GM12878 (cell line): ENCODE measurements around the gene SLC31A1.

Experiments used
- BMI1 ChIP-seq: fragments of 450-650 bp; IDR thresholded peaks from 2 replicates; pipeline ENCODE4 v1.6.1; 2016; ENCODE audit warnings: mild to moderate bottlenecking, moderate library complexity, borderline replicate concordance
- EP300 ChIP-seq, 2 experiments: fragments of 150-350 bp in 1 of 2; IDR thresholded peaks; 2 replicates each; pipeline ENCODE4 v1.6.1; 2011 to 2012; ENCODE audit warnings: low read depth in 2 of 2, low read length in 2 of 2, borderline replicate concordance in 1 of 2, improper control_type of control experiment in 1 of 2, inconsistent platforms in 1 of 2; ENCODE audit not compliant: control insufficient read depth in 1 of 2
- FOS ChIP-seq: IDR thresholded peaks from 3 replicates; pipeline ENCODE4 v1.6.1; 2011; ENCODE audit warnings: borderline replicate concordance; ENCODE audit not compliant: insufficient read length; ENCODE audit errors: extremely low read depth
- POLR2A ChIP-seq: IDR thresholded peaks from 2 replicates; pipeline ENCODE4 v1.6.1; 2011; ENCODE audit warnings: low read depth, mild to moderate bottlenecking, low read length
- RFX5 ChIP-seq: IDR thresholded peaks from 2 replicates; pipeline ENCODE4 v1.6.1; 2011; ENCODE audit warnings: low read depth, low read length, improper control_type of control experiment
- SP1 ChIP-seq: IDR thresholded peaks from one replicate; pipeline ENCODE4 v1.6.1; 2011; ENCODE audit warnings: low read depth, low read length
- TAF1 ChIP-seq: IDR thresholded peaks from 2 replicates; pipeline ENCODE4 v1.6.1; 2011; ENCODE audit warnings: mild to moderate bottlenecking, low read depth, low read length, borderline replicate concordance
- TF ChIP-seq, protein P1 (sequence below), 3 experiments: IDR thresholded peaks in 2 of 3; conservative IDR thresholded peaks in 1 of 3; 2 replicates each; pipeline ENCODE4 v1.5.1; 2011; ENCODE audit warnings: low read depth in 3 of 3, low read length in 3 of 3, mild to moderate bottlenecking in 3 of 3, control low read depth in 2 of 3, moderate library complexity in 2 of 3, inconsistent platforms in 1 of 3, mixed read lengths in 1 of 3; ENCODE audit not compliant: control insufficient read depth in 2 of 3, insufficient read depth in 1 of 3; ENCODE audit errors: extremely low read depth in 1 of 3
- TF ChIP-seq, protein P2 (sequence below): IDR thresholded peaks from 2 replicates; pipeline ENCODE4 v1.6.1; 2011; ENCODE audit warnings: low read depth, mild to moderate bottlenecking, low read length, moderate library complexity, borderline replicate concordance; ENCODE audit errors: extremely low read depth

DNA sequence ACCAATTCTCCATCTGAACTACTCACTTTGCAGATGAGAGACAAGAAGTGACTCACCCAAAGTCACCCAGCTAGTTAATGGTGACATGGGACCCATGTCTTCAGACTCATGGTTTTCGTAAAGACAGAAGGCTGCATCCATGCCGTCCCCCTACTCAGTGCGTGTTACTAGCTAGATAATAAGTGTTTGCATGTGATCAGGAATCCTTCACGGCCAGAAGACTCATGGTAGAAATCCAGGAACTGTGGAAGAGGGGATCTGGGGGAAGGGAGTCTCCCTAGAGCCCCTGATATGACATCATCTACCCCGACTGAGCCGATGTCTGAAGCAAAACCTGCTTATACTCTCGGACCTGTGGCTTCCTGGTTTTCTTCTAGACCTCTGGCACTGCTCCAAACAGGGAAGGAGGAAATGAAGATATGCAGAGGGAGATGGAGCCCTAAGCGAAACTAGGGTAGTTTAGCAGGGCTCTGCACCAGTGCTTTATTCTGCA lies 78.5 kb downstream of the SLC31A1 start:
- TF ChIP-seq POLR2A (no peak), FOS (no peak), TAF1 (no peak), SP1 (no peak), RFX5 (no peak), EP300 (IDR thresholded peaks at IDR 0.05; ENCODE audit: borderline replicate concordance in 1 of 2, control insufficient read depth in 1 of 2, low read depth in 2 of 2, low read length in 2 of 2) (no peak), BMI1 (no peak)
- TF ChIP-seq, protein P1, sequence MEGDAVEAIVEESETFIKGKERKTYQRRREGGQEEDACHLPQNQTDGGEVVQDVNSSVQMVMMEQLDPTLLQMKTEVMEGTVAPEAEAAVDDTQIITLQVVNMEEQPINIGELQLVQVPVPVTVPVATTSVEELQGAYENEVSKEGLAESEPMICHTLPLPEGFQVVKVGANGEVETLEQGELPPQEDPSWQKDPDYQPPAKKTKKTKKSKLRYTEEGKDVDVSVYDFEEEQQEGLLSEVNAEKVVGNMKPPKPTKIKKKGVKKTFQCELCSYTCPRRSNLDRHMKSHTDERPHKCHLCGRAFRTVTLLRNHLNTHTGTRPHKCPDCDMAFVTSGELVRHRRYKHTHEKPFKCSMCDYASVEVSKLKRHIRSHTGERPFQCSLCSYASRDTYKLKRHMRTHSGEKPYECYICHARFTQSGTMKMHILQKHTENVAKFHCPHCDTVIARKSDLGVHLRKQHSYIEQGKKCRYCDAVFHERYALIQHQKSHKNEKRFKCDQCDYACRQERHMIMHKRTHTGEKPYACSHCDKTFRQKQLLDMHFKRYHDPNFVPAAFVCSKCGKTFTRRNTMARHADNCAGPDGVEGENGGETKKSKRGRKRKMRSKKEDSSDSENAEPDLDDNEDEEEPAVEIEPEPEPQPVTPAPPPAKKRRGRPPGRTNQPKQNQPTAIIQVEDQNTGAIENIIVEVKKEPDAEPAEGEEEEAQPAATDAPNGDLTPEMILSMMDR (IDR thresholded peaks at IDR 0.05 in 2 of 3, conservative IDR thresholded peaks at IDR 0.05 in 1 of 3; ENCODE audit: control insufficient read depth in 2 of 3, extremely low read depth in 1 of 3, insufficient read depth in 1 of 3, low read depth in 3 of 3, low read length in 3 of 3), result no peak
- TF ChIP-seq, protein P2, sequence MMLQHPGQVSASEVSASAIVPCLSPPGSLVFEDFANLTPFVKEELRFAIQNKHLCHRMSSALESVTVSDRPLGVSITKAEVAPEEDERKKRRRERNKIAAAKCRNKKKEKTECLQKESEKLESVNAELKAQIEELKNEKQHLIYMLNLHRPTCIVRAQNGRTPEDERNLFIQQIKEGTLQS, result no peak
